Keratinocyte (primary cell): ENCODE data around the gene CCDC63. TPM values are rescaled to one million over a fixed set of nuclear protein-coding genes. Genes with fewer than 3 reads are reported as not detected.

ENCODE experiments used
- DNase-seq: peaks from one replicate; pipeline ENCODE4 v3.0.0-alpha.2; 2011; ENCODE audit warnings: low read depth, missing footprints, low spot score
- FAIRE-seq: peaks from 2 replicates; lab custom pipeline; 2011; peaks lifted over from hg19 to GRCh38; lab: Jason Lieb, UNC
- H2AFZ ChIP-seq: 2 replicates; pipeline ENCODE4 v1.6.0; 2012; ENCODE audit warnings: low read length, control low read depth, inconsistent platforms; ENCODE audit not compliant: control insufficient read depth
- H3K27ac ChIP-seq: 2 replicates; pipeline ENCODE4 v1.5.1; 2011; ENCODE audit warnings: low read length; ENCODE audit not compliant: control insufficient read depth, insufficient read depth
- H3K27me3 ChIP-seq: 3 replicates; pipeline ENCODE4 v1.6.0; 2011; ENCODE audit warnings: low read length; ENCODE audit not compliant: control insufficient read depth, insufficient read depth; ENCODE audit errors: extremely low read depth
- H3K36me3 ChIP-seq, 2 experiments: 2 replicates in 1 of 2; 3 replicates in 1 of 2; pipeline ENCODE4 v1.5.1; 2011; ENCODE audit warnings: low read length in 2 of 2, mild to moderate bottlenecking in 1 of 2; ENCODE audit not compliant: control insufficient read depth in 2 of 2, insufficient read depth in 2 of 2; ENCODE audit errors: extremely low read depth in 1 of 2
- H3K4me1 ChIP-seq: 3 replicates; pipeline ENCODE4 v1.5.1; 2011; ENCODE audit warnings: low read length; ENCODE audit not compliant: control insufficient read depth, insufficient read depth; ENCODE audit errors: extremely low read depth
- H3K4me2 ChIP-seq: 3 replicates; pipeline ENCODE4 v1.6.0; 2011; ENCODE audit warnings: low read depth, low read length; ENCODE audit not compliant: control insufficient read depth, insufficient read depth; ENCODE audit errors: extremely low read depth
- H3K4me3 ChIP-seq, 3 experiments: fragments of 200-600 bp in 1 of 3; sonication (generic) in 1 of 3; 2 replicates in 2 of 3; 3 replicates in 1 of 3; pipeline ENCODE4 v1.5.1; 2011 to 2016; ENCODE audit warnings: low read length in 3 of 3, mild to moderate bottlenecking in 3 of 3, control low read depth in 2 of 3, inconsistent platforms in 1 of 3, low read depth in 1 of 3, mixed read lengths in 1 of 3, mixed run types in 1 of 3, moderate library complexity in 1 of 3; ENCODE audit not compliant: control insufficient read depth in 2 of 3, insufficient read depth in 2 of 3; ENCODE audit errors: extremely low read depth in 1 of 3
- H3K79me2 ChIP-seq: 2 replicates; pipeline ENCODE4 v1.6.0; 2012; ENCODE audit warnings: low read length; ENCODE audit not compliant: control insufficient read depth, insufficient read depth
- H3K9ac ChIP-seq: 3 replicates; pipeline ENCODE4 v1.6.0; 2011; ENCODE audit warnings: low read length; ENCODE audit not compliant: control insufficient read depth, insufficient read depth; ENCODE audit errors: extremely low read depth
- H3K9me1 ChIP-seq: 3 replicates; pipeline ENCODE4 v1.6.0; 2011; ENCODE audit warnings: low read length; ENCODE audit not compliant: control insufficient read depth, insufficient read depth; ENCODE audit errors: extremely low read depth
- H3K9me3 ChIP-seq: 2 replicates; pipeline ENCODE4 v1.5.1; 2012; ENCODE audit warnings: low read depth, low read length; ENCODE audit not compliant: control insufficient read depth
- H4K20me1 ChIP-seq: 3 replicates; pipeline ENCODE4 v1.6.0; 2011; ENCODE audit warnings: low read length; ENCODE audit not compliant: control insufficient read depth, insufficient read depth; ENCODE audit errors: extremely low read depth
- EZH2 ChIP-seq: IDR thresholded peaks from one replicate; pipeline ENCODE4 v1.6.1; 2012; ENCODE audit warnings: inconsistent platforms, mild to moderate bottlenecking, low read length, moderate library complexity
- dilution Hi-C: fragments of 300-500 bp; cut with MboI; formaldehyde crosslinking; loops from one replicate; pipeline ENCODE4 v1.7.0; 2020; ENCODE audit warnings: low sequenced_read_pairs; ENCODE audit not compliant: extremely low pct_ligation_motif_present
- polyA plus RNA-seq, 5 experiments: library from polyadenylated mRNA; depleted of rRNA in 3 of 5; stranded (reverse) in 3 of 5; stranded (forward) in 1 of 5; unstranded in 1 of 5; fragments of >200 nt; gene quantifications; 1 replicate in 1 of 5; 2 replicates in 3 of 5; 3 replicates in 1 of 5; pipeline versions ENCODE4 v1.2.1 to v1.2.3, GENCODE V29; 2011 to 2012; ENCODE audit warnings: missing spikeins in 2 of 5, low read depth in 1 of 5, low replicate concordance in 1 of 5
- TF ChIP-seq, protein P1 (sequence below), 3 experiments: IDR thresholded peaks in 1 of 3; conservative IDR thresholded peaks in 1 of 3; optimal IDR thresholded peaks in 1 of 3; 2 replicates in 2 of 3; 3 replicates in 1 of 3; pipeline versions ENCODE3 to v1.5.1; 2011; ENCODE audit warnings: low read length in 3 of 3, mild to moderate bottlenecking in 3 of 3, moderate library complexity in 2 of 3, control low read depth in 1 of 3, inconsistent platforms in 1 of 3; ENCODE audit not compliant: insufficient read depth in 2 of 3; ENCODE audit errors: extremely low read depth in 1 of 3

The CCDC63 gene
- polyA plus RNA-seq, 1 donor (not counting 4 experiments of a cell fraction or from before 2014, with no cell fraction given), result not detected

DNA sequence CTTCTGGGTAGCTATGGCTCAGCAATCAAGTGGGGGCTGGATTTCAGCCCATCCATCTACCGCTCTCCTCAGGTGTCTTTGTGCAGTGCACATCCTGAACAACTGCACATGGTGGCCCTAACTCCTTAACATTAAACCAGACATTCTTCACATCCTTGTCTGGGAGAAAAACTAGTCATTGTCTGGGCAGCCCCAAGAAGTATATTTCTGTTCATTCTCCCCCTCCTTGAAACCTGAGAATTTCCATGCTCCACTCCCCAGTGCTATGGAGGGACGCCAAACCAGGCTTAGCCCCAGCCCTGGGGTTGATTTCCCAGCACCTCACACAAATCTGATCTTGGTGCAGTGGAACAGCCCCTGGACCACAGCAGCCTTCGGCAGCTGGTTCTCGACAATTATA, 60.2 kb downstream of the CCDC63 start:
- H3K27me3 ChIP-seq, result no peaks in the 10 kb centered on the region
- FAIRE-seq (no peak), DNase-seq (no peak)
- no peak overlapping the region for H3K4me2 ChIP-seq
- H3K4me1 ChIP-seq, result peaks cover 11% of the 10 kb centered on the region
- no peaks in the 10 kb centered on the region for H3K36me3 ChIP-seq
- no peak overlapping the region for H3K9ac ChIP-seq
- H3K9me3 ChIP-seq, result no peaks in the 10 kb centered on the region
- H3K79me2 ChIP-seq, result no peaks in the 10 kb centered on the region
- no peak for TF ChIP-seq EZH2
- TF ChIP-seq, protein P1, sequence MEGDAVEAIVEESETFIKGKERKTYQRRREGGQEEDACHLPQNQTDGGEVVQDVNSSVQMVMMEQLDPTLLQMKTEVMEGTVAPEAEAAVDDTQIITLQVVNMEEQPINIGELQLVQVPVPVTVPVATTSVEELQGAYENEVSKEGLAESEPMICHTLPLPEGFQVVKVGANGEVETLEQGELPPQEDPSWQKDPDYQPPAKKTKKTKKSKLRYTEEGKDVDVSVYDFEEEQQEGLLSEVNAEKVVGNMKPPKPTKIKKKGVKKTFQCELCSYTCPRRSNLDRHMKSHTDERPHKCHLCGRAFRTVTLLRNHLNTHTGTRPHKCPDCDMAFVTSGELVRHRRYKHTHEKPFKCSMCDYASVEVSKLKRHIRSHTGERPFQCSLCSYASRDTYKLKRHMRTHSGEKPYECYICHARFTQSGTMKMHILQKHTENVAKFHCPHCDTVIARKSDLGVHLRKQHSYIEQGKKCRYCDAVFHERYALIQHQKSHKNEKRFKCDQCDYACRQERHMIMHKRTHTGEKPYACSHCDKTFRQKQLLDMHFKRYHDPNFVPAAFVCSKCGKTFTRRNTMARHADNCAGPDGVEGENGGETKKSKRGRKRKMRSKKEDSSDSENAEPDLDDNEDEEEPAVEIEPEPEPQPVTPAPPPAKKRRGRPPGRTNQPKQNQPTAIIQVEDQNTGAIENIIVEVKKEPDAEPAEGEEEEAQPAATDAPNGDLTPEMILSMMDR (optimal IDR thresholded peaks at IDR 0.05 in 1 of 3, IDR thresholded peaks at IDR 0.05 in 1 of 3, conservative IDR thresholded peaks at IDR 0.05 in 1 of 3; ENCODE audit: extremely low read depth in 1 of 3, insufficient read depth in 2 of 3, low read length in 3 of 3), result no peak
- no peak overlapping the region for H2AFZ ChIP-seq
- no peak overlapping the region for H3K4me3 ChIP-seq
- no peak overlapping the region for H3K27ac ChIP-seq
- H4K20me1 ChIP-seq, result no peaks in the 10 kb centered on the region
- no peaks in the 10 kb centered on the region for H3K9me1 ChIP-seq
- dilution Hi-C loops, result no loop called here

DNA sequence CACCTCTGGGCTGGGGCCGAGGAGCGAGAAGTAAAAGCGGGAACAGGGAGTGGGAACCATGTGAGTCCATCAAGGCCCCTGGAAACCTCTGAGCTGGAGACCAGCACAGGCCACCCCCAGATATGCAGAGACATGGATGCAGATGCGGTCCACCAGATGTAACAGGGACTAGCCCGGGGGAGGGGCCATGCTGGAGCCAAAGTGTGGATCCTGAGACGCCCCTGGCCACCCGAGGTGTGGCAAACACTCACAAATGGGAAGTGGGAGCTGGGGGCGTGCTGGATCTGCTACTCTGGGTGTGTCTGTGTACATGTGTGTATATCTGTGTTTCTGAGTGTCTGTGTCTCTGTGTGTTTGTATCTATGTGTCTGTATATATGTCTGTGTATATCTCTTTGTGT, 60.8 kb downstream of the CCDC63 start:
- H3K27ac ChIP-seq, result no peak overlapping the region
- peak; percentile 5 for FAIRE-seq
- no peak overlapping the region for H3K9ac ChIP-seq
- DNase-seq, result no peak
- no peak overlapping the region for H3K4me2 ChIP-seq
- H3K79me2 ChIP-seq, result no peaks in the 10 kb centered on the region
- H4K20me1 ChIP-seq, result no peaks in the 10 kb centered on the region
- H3K27me3 ChIP-seq, result no peaks in the 10 kb centered on the region
- no peaks in the 10 kb centered on the region for H3K9me1 ChIP-seq
- no peaks in the 10 kb centered on the region for H3K9me3 ChIP-seq
- TF ChIP-seq, protein P1 (optimal IDR thresholded peaks at IDR 0.05 in 1 of 3, IDR thresholded peaks at IDR 0.05 in 1 of 3, conservative IDR thresholded peaks at IDR 0.05 in 1 of 3; ENCODE audit: extremely low read depth in 1 of 3, insufficient read depth in 2 of 3, low read length in 3 of 3), result no peak
- no peak for TF ChIP-seq EZH2
- no peaks in the 10 kb centered on the region for H3K36me3 ChIP-seq
- dilution Hi-C loops, result no loop called here
- no peak overlapping the region for H3K4me3 ChIP-seq
- H3K4me1 ChIP-seq, result peaks cover 11% of the 10 kb centered on the region
- H2AFZ ChIP-seq, result no peak overlapping the region
